Endothelial cell of umbilical vein (primary cell): ENCODE data around the gene HMCN1. TPM values are rescaled to one million over a fixed set of nuclear protein-coding genes. Genes with fewer than 3 reads are reported as not detected.

Experiments
- BruUV-seq: library from RNA; stranded (reverse); fragments of 400-500 nt; replicated peaks from 2 replicates; lab custom pipeline; 2021; lab: Mats Ljungman, UMichigan
- CTCF ChIA-PET: fragments of 300-600, 350-600 bp; sonication (Branson Sonifier 250); formaldehyde crosslinking; loops from one replicate; lab custom pipeline; 2021; ENCODE audit warnings: antibody characterized with exemption, inconsistent platforms; lab: Charles Lee
- POLR2A ChIA-PET: fragments of 300-600, 350-600 bp; sonication (Branson Sonifier 250); formaldehyde crosslinking; loops from one replicate; lab custom pipeline; 2021; ENCODE audit warnings: antibody characterized with exemption, inconsistent platforms; lab: Charles Lee
- DNase-seq: peaks from one replicate; pipeline ENCODE4 v3.0.0-alpha.2; 2011; ENCODE audit warnings: low read depth, low spot score
- FAIRE-seq: peaks from 2 replicates; lab custom pipeline; 2011; peaks lifted over from hg19 to GRCh38; lab: Jason Lieb, UNC
- H2AFZ ChIP-seq: 2 replicates; pipeline ENCODE4 v1.6.0; 2012; ENCODE audit warnings: low read depth, low read length, control low read depth, inconsistent platforms
- H3K27ac ChIP-seq: 2 replicates; pipeline ENCODE4 v1.5.1; 2011; ENCODE audit warnings: low read depth, mild to moderate bottlenecking, control low read depth, low read length, moderate library complexity; ENCODE audit not compliant: insufficient read depth
- H3K27me3 ChIP-seq, 2 experiments: 2 replicates each; pipeline versions ENCODE4 v1.6.0 to v1.6.1; 2011; ENCODE audit warnings: low read length in 2 of 2, mixed read lengths in 1 of 2; ENCODE audit not compliant: control insufficient read depth in 2 of 2, insufficient read depth in 2 of 2
- H3K36me3 ChIP-seq, 2 experiments: 2 replicates in 1 of 2; 3 replicates in 1 of 2; pipeline ENCODE4 v1.5.1; 2011; ENCODE audit warnings: low read length in 2 of 2, mild to moderate bottlenecking in 1 of 2, moderate library complexity in 1 of 2; ENCODE audit not compliant: control insufficient read depth in 2 of 2, insufficient read depth in 2 of 2; ENCODE audit errors: extremely low read depth in 1 of 2
- H3K4me1 ChIP-seq: 3 replicates; pipeline ENCODE4 v1.5.1; 2011; ENCODE audit warnings: mild to moderate bottlenecking, low read length; ENCODE audit not compliant: control insufficient read depth, insufficient read depth; ENCODE audit errors: extremely low read depth
- H3K4me2 ChIP-seq: 2 replicates; pipeline ENCODE4 v1.6.1; 2011; ENCODE audit warnings: low read length, control low read depth, mixed read lengths; ENCODE audit not compliant: insufficient read depth
- H3K4me3 ChIP-seq, 3 experiments: fragments of 200-600 bp in 1 of 3; sonication (generic), shearing (Covaris generic) in 1 of 3; replicated peaks in 1 of 3; 2 replicates each; pipeline ENCODE4 v1.5.1; 2011 to 2016; ENCODE audit warnings: control low read depth in 3 of 3, low read length in 3 of 3, mild to moderate bottlenecking in 2 of 3, inconsistent platforms in 1 of 3, low read depth in 1 of 3, moderate library complexity in 1 of 3; ENCODE audit not compliant: insufficient read depth in 1 of 3
- H3K79me2 ChIP-seq: 2 replicates; pipeline ENCODE4 v1.6.0; 2012; ENCODE audit warnings: low read length, inconsistent platforms; ENCODE audit not compliant: control insufficient read depth, insufficient read depth
- H3K9ac ChIP-seq: replicated peaks from 2 replicates; pipeline ENCODE3; 2011; ENCODE audit warnings: low read length, control low read depth; ENCODE audit not compliant: insufficient read depth; ENCODE audit errors: extremely low read depth
- H3K9me1 ChIP-seq: replicated peaks from 3 replicates; pipeline ENCODE4 v1.6.0; 2011; ENCODE audit warnings: mild to moderate bottlenecking, low read length; ENCODE audit not compliant: control insufficient read depth, insufficient read depth; ENCODE audit errors: extremely low read depth
- H3K9me3 ChIP-seq: replicated peaks from 2 replicates; pipeline ENCODE4 v1.5.1; 2012; ENCODE audit warnings: low read length, inconsistent platforms; ENCODE audit not compliant: control insufficient read depth, insufficient read depth
- H4K20me1 ChIP-seq: replicated peaks from 2 replicates; pipeline ENCODE3; 2011; ENCODE audit warnings: mild to moderate bottlenecking, low read length; ENCODE audit not compliant: control insufficient read depth, insufficient read depth; ENCODE audit errors: extremely low read depth
- CTCF ChIP-seq, 2 donors: IDR thresholded peaks; 1 replicate in 1 of 2; 2 replicates in 1 of 2; pipeline ENCODE4 v1.5.1; 2011; ENCODE audit warnings: low read length in 2 of 2, mild to moderate bottlenecking in 2 of 2, moderate library complexity in 2 of 2, control low read depth in 1 of 2, inconsistent platforms in 1 of 2, low read depth in 1 of 2; ENCODE audit not compliant: insufficient read depth in 1 of 2; ENCODE audit errors: extremely low read depth in 1 of 2
- EZH2 ChIP-seq: IDR thresholded peaks from 2 replicates; pipeline ENCODE4 v1.6.1; 2012; ENCODE audit warnings: borderline replicate concordance, low read depth, mild to moderate bottlenecking, moderate library complexity, low read length, inconsistent platforms; ENCODE audit not compliant: severe bottlenecking
- FOS ChIP-seq: IDR thresholded peaks from 2 replicates; pipeline ENCODE4 v1.6.1; 2011; ENCODE audit warnings: mild to moderate bottlenecking, low read length, moderate library complexity, borderline replicate concordance; ENCODE audit not compliant: insufficient read depth
- GATA2 ChIP-seq: IDR thresholded peaks from 2 replicates; pipeline ENCODE4 v1.7.0; 2011; ENCODE audit warnings: low read depth, mild to moderate bottlenecking, moderate library complexity, mixed read lengths, low read length; ENCODE audit not compliant: insufficient read length, insufficient read depth
- JUN ChIP-seq: IDR thresholded peaks from 2 replicates; pipeline ENCODE4 v1.6.1; 2011; ENCODE audit warnings: borderline replicate concordance, low read depth; ENCODE audit not compliant: insufficient read length, insufficient read depth
- MYC ChIP-seq: IDR thresholded peaks from one replicate; pipeline ENCODE4 v1.6.1; 2011; ENCODE audit warnings: mild to moderate bottlenecking, low read depth, low read length
- POLR2A ChIP-seq: IDR thresholded peaks from 2 replicates; pipeline ENCODE4 v1.6.1; 2012; ENCODE audit warnings: low read depth, mild to moderate bottlenecking, control low read depth, low read length
- POLR2AphosphoS5 ChIP-seq: IDR thresholded peaks from 2 replicates; pipeline ENCODE4 v1.6.1; 2012; ENCODE audit warnings: low read depth, mild to moderate bottlenecking, control low read depth, low read length, moderate library complexity; ENCODE audit not compliant: insufficient read depth
- dilution Hi-C: fragments of 300-500 bp; cut with MboI; formaldehyde crosslinking; loops from one replicate; pipeline ENCODE4 v1.15.0; 2019; ENCODE audit warnings: low sequenced_read_pairs; ENCODE audit not compliant: extremely low pct_ligation_motif_present
- intact Hi-C: fragments of 100-400 bp; cut with micrococcal nuclease; formaldehyde crosslinking; loops from one replicate; pipeline ENCODE4 v1.10.0; 2022
- polyA plus RNA-seq, 4 experiments: library from polyadenylated mRNA; depleted of rRNA in 3 of 4; stranded (reverse) in 3 of 4; unstranded in 1 of 4; fragments of >200 nt; gene quantifications; 2 replicates each; pipeline versions ENCODE4 v1.2.1 to v1.2.3, GENCODE V29; 2011 to 2012; ENCODE audit warnings: missing spikeins in 1 of 4
- total RNA-seq: library from RNA; stranded (reverse); gene quantifications from 2 replicates; pipeline ENCODE4 v1.2.3, GENCODE V29; 2021
- TF ChIP-seq, protein P1 (sequence below): IDR thresholded peaks from 2 replicates; pipeline ENCODE4 v1.6.1; 2011; ENCODE audit not compliant: insufficient read depth, insufficient read length

HMCN1 gene
- total and polyA plus RNA-seq, 2 donors (not counting 3 experiments of a cell fraction or from before 2014, with no cell fraction given) = 10.3 to 16.0 TPM

DNA sequence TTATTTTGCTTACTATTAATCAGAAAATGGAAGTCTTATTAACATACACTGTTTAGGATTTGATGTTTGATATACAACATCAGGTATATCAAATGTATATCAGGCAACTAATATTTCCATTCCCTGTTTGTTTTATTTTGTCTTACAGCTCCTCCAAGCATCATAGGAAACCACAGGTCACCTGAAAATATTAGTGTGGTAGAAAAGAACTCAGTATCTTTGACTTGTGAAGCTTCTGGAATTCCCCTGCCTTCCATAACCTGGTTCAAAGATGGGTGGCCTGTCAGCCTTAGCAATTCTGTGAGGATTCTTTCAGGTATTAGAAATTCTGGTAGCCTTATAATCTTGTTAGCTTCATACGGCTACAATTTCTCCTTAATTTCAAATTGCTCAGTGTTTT, 322.9 kb downstream of the HMCN1 start:
- Histone ChIP-seq H2AFZ (no peak overlapping the region), H3K9ac (no peak overlapping the region), H3K9me3 (no peaks in the 10 kb centered on the region), H3K27ac (no peak overlapping the region), H3K9me1 (no peaks in the 10 kb centered on the region), H3K4me1 (no peaks in the 10 kb centered on the region), H3K4me2 (no peak overlapping the region), H4K20me1 (no peaks in the 10 kb centered on the region), H3K4me3 (no peak overlapping the region), H3K36me3 (no peaks in the 10 kb centered on the region), H3K79me2 (no peaks in the 10 kb centered on the region), H3K27me3 (no peaks in the 10 kb centered on the region)
- BruUV-seq = no TSS peak
- ChIA-PET CTCF (no interaction called here), POLR2A (no interaction called here)
- FAIRE-seq (peak; percentile 53), DNase-seq (no peak)
- dilution Hi-C loops = no loop called here
- TF ChIP-seq POLR2A = no peak
- TF ChIP-seq MYC = no peak
- no peak for TF ChIP-seq JUN
- TF ChIP-seq GATA2 = no peak
- no peak for TF ChIP-seq POLR2AphosphoS5
- TF ChIP-seq, protein P1, sequence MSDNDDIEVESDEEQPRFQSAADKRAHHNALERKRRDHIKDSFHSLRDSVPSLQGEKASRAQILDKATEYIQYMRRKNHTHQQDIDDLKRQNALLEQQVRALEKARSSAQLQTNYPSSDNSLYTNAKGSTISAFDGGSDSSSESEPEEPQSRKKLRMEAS = no peak
- no peak for TF ChIP-seq EZH2
- TF ChIP-seq CTCF (IDR thresholded peaks at IDR 0.05; ENCODE audit: extremely low read depth in 1 of 2, insufficient read depth in 1 of 2, low read depth in 1 of 2, low read length in 2 of 2) = no peak
- no peak for TF ChIP-seq FOS
- intact Hi-C loops = no loop called here
